ENCODE measurements around the gene P2RX3.

The P2RX3 gene

GRCh38 chr11:57305523-57305922 is 32.6 kb upstream of the P2RX3 start:
- H3K4me1 ChIP-seq (ENCODE audit: control insufficient read depth, insufficient read depth, low read length), result no peaks in the 10 kb centered on the region
- ChIA-PET POLR2A (no interaction called here), CTCF (no interaction called here)
- peaks cover 0 to 56% of the 10 kb centered on the region in 2 experiments; a peak in 1 of 3 replicates for H3K36me3 ChIP-seq (ENCODE audit: control insufficient read depth in 2 of 2, insufficient read depth in 1 of 2, low read length in 2 of 2)
- H3K9me3 ChIP-seq (ENCODE audit: control insufficient read depth, insufficient read depth, low read depth, low read length), result no peaks in the 10 kb centered on the region
- H3K27ac ChIP-seq (ENCODE audit: extremely low read depth, low read depth, low read length), result no peak overlapping the region
- no peak overlapping the region for H3K4me3 ChIP-seq (ENCODE audit: low read depth, low read length)
- TF ChIP-seq ZNF837 (tag by site-specific recombination; IDR thresholded peaks at IDR 0.05) (no peak), ZNF677 (tag by site-specific recombination; IDR thresholded peaks at IDR 0.05) (no peak), SETDB1 (IDR thresholded peaks at IDR 0.05; ENCODE audit: insufficient read length, low read length) (no peak), ZNF785 (tag by site-specific recombination; IDR thresholded peaks at IDR 0.05) (no peak), CTCF (tag by site-specific recombination; IDR thresholded peaks at IDR 0.05) (no peak), YY1 (tag by site-specific recombination; IDR thresholded peaks at IDR 0.05) (no peak), GLI2 (tag by site-specific recombination; IDR thresholded peaks at IDR 0.05; ENCODE audit: borderline replicate concordance, low read depth) (no peak), ZNF654 (tag by site-specific recombination; IDR thresholded peaks at IDR 0.05; ENCODE audit: low read depth) (no peak), ZNF549 (tag by site-specific recombination; IDR thresholded peaks at IDR 0.05) (no peak)
- TF ChIP-seq, protein P1, sequence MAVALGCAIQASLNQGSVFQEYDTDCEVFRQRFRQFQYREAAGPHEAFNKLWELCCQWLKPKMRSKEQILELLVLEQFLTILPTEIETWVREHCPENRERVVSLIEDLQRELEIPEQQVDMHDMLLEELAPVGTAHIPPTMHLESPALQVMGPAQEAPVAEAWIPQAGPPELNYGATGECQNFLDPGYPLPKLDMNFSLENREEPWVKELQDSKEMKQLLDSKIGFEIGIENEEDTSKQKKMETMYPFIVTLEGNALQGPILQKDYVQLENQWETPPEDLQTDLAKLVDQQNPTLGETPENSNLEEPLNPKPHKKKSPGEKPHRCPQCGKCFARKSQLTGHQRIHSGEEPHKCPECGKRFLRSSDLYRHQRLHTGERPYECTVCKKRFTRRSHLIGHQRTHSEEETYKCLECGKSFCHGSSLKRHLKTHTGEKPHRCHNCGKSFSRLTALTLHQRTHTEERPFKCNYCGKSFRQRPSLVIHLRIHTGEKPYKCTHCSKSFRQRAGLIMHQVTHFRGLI (tag by site-specific recombination; IDR thresholded peaks at IDR 0.05), result no peak

GRCh38 chr11:57306161-57306876 is 31.8 kb upstream of the P2RX3 start:
- Histone ChIP-seq H3K4me3 (ENCODE audit: low read depth, low read length) (no peak overlapping the region), H3K9me3 (ENCODE audit: control insufficient read depth, insufficient read depth, low read depth, low read length) (no peaks in the 10 kb centered on the region), H3K36me3 (ENCODE audit: control insufficient read depth in 2 of 2, insufficient read depth in 1 of 2, low read length in 2 of 2) (peaks cover 0 to 51% of the 10 kb centered on the region in 2 experiments; a peak in 1 of 3 replicates), H3K4me1 (ENCODE audit: control insufficient read depth, insufficient read depth, low read length) (no peaks in the 10 kb centered on the region), H3K27ac (ENCODE audit: extremely low read depth, low read depth, low read length) (no peak overlapping the region)
- CTCF ChIA-PET, result no interaction called here
- TF ChIP-seq ZBTB6 (tag by site-specific recombination; IDR thresholded peaks at IDR 0.05), result no peak
- TF ChIP-seq ZNF19 (tag by site-specific recombination; IDR thresholded peaks at IDR 0.05; ENCODE audit: low read depth), result no peak
- TF ChIP-seq ZEB2 (tag by site-specific recombination; IDR thresholded peaks at IDR 0.05), result no peak
- no peak for TF ChIP-seq ZNF560 (tag by site-specific recombination; IDR thresholded peaks at IDR 0.05; ENCODE audit: borderline replicate concordance)
- no peak for TF ChIP-seq ZNF792 (tag by site-specific recombination; IDR thresholded peaks at IDR 0.05)
- no peak for TF ChIP-seq ZNF791 (tag by site-specific recombination; IDR thresholded peaks at IDR 0.05)
- no peak for TF ChIP-seq ZNF404 (tag by site-specific recombination; IDR thresholded peaks at IDR 0.05)
- TF ChIP-seq ZNF426 (tag by site-specific recombination; IDR thresholded peaks at IDR 0.05), result no peak
- no peak for TF ChIP-seq ZNF366 (tag by site-specific recombination; conservative IDR thresholded peaks at IDR 0.05)
- TF ChIP-seq ZNF133 (tag by site-specific recombination; IDR thresholded peaks at IDR 0.05), result no peak
- no peak for TF ChIP-seq ZNF658 (tag by site-specific recombination; IDR thresholded peaks at IDR 0.05)
- POLR2A ChIA-PET, result no interaction called here
